ENCODE measurements around the gene GTF2H1.
"Not testable (repeated sequence)": the region's sequence is repeated elsewhere in the genome, so short reads cannot be mapped to it uniquely, and the experiment has no call there.

The GTF2H1 gene

GRCh38 chr11:18321578-18321968 is 794 bp upstream of the GTF2H1 start:
- ChIA-PET POLR2A (interaction anchor here (0.7 to 3.5 kb wide), 9 partner anchors 9 to 89 kb away, joined by 3 to 46 read pairs (median 3); partner anchors contain the start of gene LDHA), CTCF (interaction anchor here (1.4 kb wide), 1 partner anchor 78 kb away, joined by 4 read pairs; no protein-coding TSS in a partner anchor)
- DNase-seq (ENCODE audit: low read depth, low spot score): no peak
- H3K4me3 ChIP-seq (ENCODE audit: low read depth, low read length): peak overlapping the region; percentile 94
- TF ChIP-seq, protein P1, sequence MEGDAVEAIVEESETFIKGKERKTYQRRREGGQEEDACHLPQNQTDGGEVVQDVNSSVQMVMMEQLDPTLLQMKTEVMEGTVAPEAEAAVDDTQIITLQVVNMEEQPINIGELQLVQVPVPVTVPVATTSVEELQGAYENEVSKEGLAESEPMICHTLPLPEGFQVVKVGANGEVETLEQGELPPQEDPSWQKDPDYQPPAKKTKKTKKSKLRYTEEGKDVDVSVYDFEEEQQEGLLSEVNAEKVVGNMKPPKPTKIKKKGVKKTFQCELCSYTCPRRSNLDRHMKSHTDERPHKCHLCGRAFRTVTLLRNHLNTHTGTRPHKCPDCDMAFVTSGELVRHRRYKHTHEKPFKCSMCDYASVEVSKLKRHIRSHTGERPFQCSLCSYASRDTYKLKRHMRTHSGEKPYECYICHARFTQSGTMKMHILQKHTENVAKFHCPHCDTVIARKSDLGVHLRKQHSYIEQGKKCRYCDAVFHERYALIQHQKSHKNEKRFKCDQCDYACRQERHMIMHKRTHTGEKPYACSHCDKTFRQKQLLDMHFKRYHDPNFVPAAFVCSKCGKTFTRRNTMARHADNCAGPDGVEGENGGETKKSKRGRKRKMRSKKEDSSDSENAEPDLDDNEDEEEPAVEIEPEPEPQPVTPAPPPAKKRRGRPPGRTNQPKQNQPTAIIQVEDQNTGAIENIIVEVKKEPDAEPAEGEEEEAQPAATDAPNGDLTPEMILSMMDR (IDR thresholded peaks at IDR 0.05; ENCODE audit: insufficient read depth, low read length, missing control alignments): no peak

DNA sequence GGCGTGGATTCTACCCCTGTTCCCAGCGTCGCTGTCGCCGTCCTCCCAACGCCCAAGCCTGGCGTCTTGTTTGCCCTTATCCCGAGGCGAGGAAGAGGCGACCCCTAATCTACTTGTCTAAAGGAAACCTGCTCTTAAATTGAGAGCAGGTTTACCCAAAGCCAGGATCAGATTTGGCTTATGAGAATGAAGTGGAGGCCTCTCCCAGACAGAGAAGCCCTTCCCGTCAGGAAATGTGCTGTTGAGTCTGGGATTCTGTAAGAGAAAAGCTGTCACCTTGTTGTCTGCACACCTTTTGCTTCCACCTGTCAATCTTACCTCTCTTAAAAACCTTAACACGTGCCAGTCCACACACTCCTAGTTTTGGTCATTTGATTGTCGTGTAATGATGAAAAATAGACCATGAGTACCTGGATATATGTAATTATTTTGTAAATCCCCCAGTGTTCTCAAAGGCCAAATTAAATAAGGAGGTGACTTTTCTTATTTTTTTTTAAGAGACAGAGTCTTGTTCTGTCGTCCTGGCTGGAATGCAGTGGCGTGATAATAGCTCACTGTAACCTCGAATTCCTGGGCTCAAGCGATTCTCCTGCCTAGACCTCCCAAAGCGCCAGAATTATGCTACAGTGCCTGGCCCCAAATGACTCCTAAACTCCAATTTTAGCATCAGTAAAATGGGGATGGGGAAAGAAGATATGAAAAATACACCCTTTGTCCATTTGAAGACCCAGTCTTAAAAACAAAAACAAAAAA is 627 bp downstream of the GTF2H1 start:
- TF ChIP-seq, protein P1 (IDR thresholded peaks at IDR 0.05; ENCODE audit: insufficient read depth, low read length, missing control alignments): no peak
- no peak for DNase-seq (ENCODE audit: low read depth, low spot score)
- H3K4me3 ChIP-seq (ENCODE audit: low read depth, low read length): peak overlapping the region; percentile 94
- ChIA-PET CTCF (interaction anchor here (1.4 kb wide), 1 partner anchor 79 kb away, joined by 4 read pairs; no protein-coding TSS in a partner anchor), POLR2A (interaction anchor here (1.4 to 3.5 kb wide), 2 partner anchors 60 to 72 kb away, joined by 4 to 46 read pairs; partner anchors contain the start of gene LDHA)

DNA sequence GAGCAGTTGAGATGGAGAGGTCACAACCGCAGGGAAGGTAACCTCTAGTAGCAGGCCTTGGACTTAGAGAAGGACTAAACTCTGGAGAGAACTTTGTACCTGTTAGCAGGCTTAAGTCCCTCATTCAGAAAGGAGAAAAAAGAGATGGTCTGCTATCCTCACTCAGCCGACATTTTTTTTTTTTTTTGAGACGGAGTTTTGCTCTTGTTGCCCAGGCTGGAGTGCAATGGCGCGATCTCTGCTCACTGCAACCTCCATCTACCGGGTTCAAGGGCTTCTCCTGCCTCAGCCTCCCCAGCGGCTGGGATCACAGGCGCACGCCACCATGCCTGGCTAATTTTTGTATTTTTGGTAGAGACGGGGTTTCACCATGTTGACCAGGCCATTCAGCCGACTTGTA is 1.5 kb downstream of the GTF2H1 start:
- H3K4me3 ChIP-seq (ENCODE audit: low read depth, low read length): peak overlapping the region; percentile 94; the same call in 1 of the 2 replicates
- DNase-seq (ENCODE audit: low read depth, low spot score); POLR2A ChIA-PET; CTCF ChIA-PET: not testable (repeated sequence)

GRCh38 chr11:18324381-18324780 is 2.0 kb downstream of the GTF2H1 start:
- TF ChIP-seq, protein P1 (IDR thresholded peaks at IDR 0.05; ENCODE audit: insufficient read depth, low read length, missing control alignments): no peak
- DNase-seq (ENCODE audit: low read depth, low spot score): no peak
- peak overlapping the region; percentile 10; the same call in 1 of the 2 replicates for H3K4me3 ChIP-seq (ENCODE audit: low read depth, low read length)
- ChIA-PET CTCF (no interaction called here), POLR2A (no interaction called here)

- ChIA-PET POLR2A (no interaction called here), CTCF (no interaction called here)
- TF ChIP-seq, protein P1 (IDR thresholded peaks at IDR 0.05; ENCODE audit: insufficient read depth, low read length, missing control alignments): no peak
- no peak overlapping the region for H3K4me3 ChIP-seq (ENCODE audit: low read depth, low read length)
- no peak for DNase-seq (ENCODE audit: low read depth, low spot score)
These were observed 7.0 kb downstream of the GTF2H1 start for GRCh38 chr11:18329196-18329870.

GRCh38 chr11:18330921-18331320 is 8.6 kb downstream of the GTF2H1 start:
- DNase-seq (ENCODE audit: low read depth, low spot score): no peak
- TF ChIP-seq, protein P1 (IDR thresholded peaks at IDR 0.05; ENCODE audit: insufficient read depth, low read length, missing control alignments): no peak
- H3K4me3 ChIP-seq (ENCODE audit: low read depth, low read length): no peak overlapping the region
- ChIA-PET CTCF (interaction anchor here (1.0 kb wide), 1 partner anchor 14 kb away, joined by 3 read pairs; no protein-coding TSS in a partner anchor), POLR2A (no interaction called here)
